Germinal center (tissue), 1 donor: ENCODE measurements around the gene CERS4.
"Not testable (repeated sequence)": the region's sequence is repeated elsewhere in the genome, so short reads cannot be mapped to it uniquely, and the experiment has no call there.

Experiments
- DNase-seq: peaks from one replicate; pipeline ENCODE4 v3.0.0; 2012; ENCODE audit warnings: mixed read lengths, low spot score

The CERS4 gene

DNA sequence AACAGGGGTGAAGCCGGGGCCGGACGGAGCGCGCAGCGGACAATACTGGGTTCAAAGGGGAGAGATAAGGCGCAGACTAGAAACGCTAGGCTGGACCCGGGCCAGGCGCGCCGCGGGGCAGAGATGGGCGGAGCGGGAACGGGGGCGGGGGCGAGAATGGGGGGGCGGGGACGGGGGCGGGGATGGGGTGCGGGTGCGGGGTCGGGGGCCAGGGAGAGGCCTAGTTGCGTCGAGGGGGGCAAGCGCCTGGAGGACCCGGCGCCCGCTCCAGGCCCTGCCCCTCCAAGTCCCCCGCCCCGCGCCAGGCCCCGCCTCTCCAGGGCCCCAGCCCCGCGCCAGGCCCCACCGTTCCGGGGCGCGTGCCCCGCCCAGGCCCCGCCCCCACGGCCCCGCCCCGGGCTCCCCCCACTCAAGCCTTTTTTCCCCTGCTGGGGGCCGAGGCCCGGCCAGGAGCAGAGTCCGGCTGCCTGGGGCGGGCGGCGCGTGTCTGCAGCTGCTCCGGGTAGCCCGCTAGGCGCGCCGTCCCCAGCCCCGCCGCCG lies at the start of gene CERS4:
Gene CERS4 (plus strand): TSS at position 449 of the 540 bp plus-strand sequence. CDS start 41,707 bp downstream, outside the sequence.
- peak; percentile 94 for DNase-seq

DNA sequence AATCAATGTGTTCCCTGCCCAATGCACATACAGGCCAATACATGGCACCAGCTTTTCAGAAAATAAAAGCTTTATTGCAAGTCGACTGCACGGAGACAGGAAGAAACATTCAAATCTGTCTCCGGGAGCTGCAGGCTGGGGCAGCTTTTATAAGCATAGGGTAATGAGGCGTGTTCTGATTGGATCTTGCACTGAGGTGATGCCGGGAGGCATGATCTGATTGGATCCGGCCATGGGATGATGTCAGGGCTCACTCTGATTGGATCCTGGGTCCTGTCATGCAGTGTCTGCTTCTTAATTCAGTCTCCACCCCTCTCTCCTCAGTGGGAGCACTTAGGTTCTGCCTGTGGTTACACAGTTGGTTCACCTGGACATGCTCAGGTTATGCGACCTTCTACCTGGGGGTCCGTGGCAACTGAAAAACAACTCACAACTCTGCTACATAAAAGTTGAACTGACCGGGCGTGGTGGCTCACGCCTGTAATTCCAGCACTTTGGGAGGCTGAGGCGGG lies 48.0 kb upstream of the CERS4 start:
- peak; percentile 73 for DNase-seq

- DNase-seq: no peak
These were observed 45.4 kb upstream of the CERS4 start for GRCh38 chr19:8163759-8164158.

DNA sequence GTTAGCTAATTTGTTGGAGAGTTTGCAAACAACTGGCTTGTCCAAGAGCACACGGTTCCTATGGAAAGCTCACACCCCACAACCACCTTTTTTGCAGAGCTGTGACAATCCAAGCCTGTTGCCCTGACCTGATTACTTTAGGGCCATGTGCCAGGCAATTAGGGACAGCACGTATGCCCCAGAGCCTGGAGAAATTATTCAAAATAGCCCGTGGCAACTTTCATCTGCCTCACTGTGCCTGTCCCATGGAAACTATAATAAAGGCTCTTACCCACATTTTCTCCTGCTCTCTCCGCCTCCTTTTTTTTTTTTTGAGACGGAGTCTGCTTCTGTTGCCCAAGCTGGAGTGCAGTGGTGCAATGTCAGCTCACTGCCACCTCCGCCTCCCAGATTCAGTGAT lies 41.2 kb upstream of the CERS4 start:
- DNase-seq: no peak

DNA sequence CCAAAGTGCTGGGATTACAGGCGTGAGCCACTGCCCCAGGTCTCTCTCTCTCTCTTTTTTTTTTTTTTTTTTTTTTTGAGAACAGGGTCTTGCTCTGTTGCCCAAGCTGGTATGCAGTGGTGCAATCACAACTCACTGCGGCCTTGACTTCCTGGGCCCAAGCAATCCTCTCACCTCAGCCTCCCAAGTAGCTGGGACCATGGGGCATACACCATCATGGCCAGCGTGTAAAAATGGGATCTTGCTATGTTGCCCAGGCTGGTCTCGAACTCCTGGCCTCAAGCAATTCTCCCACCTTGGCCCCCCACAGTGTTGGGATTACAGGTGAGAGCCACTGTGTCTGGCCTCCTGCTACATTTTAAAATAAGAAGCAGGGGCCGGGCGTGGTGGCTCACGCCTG lies 40.6 kb upstream of the CERS4 start:
- DNase-seq: no peak

DNA sequence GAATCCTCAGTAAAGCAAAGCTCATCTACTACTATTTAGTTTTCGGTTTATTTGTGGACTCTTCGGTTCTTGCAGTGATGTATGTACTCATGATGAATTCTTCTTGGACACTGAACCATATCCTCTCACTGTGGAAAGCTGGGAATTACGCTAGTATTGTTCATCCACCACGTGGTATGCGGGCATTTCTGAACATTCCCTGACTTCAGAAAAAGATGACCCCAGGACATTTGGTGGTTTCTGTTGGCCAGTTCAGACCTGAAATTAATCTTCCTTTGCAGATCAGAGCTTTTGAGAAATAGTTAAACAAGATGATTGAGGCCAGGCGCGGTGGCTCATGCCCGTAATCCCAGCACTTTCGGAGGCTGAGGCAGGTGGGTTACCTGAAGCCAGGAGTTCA lies 34.5 kb upstream of the CERS4 start:
- DNase-seq: no peak

- DNase-seq: no peak
These were observed 29.2 kb upstream of the CERS4 start for GRCh38 chr19:8180018-8180417.

DNA sequence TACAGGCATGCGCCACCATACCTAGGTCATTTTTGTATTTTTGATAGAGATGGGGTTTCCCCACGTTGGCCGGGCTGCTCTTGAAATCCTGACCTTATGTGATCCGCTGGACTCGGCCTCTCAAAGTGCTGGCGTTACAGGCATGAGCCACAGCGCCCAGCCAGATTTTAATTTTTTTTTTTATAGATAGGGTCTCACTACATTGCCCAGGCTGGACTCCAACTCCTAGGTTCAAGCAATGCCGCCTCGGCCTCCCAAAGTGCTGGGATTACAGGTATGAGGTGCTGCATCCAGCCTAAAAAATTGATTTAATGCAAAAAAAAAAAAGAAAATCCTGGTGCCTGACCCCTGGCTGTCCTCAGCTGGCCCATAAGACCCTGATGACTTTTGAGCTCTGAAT lies 24.9 kb upstream of the CERS4 start:
- DNase-seq: no peak

DNA sequence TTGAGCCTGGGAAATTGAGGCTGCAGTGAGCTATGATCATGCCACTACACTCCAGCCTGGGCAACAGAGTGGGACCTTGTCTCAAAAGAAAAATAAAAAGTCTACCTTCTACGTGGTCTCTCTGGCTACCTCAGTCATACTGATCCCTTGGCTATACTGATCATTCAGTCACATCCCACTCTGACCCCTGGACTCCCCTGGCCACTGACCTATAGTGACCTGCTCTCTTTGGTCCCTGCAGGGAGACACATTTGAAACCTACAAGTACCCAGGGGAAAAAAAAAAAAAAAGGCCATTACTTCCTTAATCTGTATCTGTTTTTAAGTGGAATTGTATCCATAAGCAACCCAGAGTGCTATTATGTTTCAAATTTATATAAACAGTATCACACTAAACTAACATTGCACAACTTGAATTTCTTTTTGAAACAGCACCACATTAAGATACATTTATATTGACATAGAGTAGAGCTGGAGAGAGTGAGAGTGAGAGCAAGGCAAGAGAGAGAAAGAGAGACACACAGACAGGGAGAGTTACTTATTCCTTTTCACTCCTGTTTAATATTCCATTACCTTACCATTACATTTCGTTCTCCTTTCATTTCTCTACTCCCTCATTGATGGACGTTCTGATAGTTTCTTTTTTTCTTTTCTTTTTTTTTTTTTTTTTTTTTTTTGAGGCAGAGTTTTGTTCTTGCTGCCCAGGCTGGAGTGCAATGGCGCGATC lies 23.7 kb upstream of the CERS4 start:
- no peak for DNase-seq

DNA sequence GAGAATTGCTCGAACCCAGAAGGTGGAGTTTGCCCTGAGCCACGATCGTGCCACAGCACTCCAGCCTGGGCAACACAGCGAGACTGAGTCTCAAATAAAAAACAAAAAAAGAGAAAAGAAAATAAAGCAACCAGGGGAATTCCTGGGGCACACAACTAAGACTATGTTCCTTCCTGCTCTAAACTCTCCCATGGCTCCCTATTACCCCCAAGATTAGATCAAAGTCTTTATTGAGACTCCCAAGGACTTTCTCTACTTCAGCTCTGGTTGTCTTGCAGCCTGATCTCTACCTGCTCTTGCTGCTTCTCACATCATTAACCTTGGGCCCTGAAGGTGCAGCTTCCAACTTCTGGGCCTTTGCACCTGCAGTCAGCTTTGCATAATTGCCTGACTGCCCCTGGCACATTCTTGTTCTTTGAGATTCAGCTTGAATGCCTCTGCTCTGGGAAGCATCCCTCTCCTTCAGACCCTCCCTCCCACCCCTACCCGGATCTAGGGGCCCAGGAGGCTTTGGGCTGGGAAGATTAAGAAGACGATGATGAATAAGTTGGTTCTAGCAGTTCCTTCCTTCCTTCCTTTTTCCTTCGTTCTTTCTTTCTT lies 16.8 kb upstream of the CERS4 start:
- DNase-seq: peak; percentile 45

- DNase-seq: peak; percentile 15
These were observed 14.5 kb upstream of the CERS4 start for GRCh38 chr19:8194528-8195267.

DNA sequence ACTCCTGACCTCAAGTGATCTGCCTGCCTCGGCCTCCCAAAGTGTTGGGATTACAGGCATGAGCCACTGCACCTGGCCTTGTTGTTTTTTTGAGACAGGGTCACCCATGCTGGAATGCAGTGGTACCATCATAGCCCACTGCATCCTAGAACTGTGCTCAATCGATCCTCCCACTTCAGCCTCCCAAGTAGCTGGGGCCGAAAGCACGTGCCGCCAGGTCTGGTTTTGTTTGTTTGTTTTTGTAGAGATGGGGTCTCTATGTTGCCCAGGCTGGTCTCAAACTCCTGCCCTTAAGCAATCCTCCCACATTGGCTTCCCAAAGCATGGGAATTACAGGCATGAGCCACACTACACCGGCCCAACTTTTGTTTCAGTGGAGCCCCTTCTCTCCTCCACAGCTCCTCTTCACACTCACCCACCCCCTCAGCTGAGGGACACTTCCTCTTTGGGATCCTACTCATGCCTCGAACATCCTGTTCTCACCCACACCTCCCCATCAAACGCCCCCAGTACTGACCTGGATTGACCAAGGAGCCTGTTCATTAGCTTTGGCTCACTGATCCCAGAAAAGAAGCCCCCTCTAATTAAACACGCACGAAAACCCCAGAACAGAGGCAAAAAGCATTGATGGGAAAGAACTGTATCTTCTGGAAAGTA lies 12.8 kb upstream of the CERS4 start:
- peak; percentile 26 for DNase-seq

DNA sequence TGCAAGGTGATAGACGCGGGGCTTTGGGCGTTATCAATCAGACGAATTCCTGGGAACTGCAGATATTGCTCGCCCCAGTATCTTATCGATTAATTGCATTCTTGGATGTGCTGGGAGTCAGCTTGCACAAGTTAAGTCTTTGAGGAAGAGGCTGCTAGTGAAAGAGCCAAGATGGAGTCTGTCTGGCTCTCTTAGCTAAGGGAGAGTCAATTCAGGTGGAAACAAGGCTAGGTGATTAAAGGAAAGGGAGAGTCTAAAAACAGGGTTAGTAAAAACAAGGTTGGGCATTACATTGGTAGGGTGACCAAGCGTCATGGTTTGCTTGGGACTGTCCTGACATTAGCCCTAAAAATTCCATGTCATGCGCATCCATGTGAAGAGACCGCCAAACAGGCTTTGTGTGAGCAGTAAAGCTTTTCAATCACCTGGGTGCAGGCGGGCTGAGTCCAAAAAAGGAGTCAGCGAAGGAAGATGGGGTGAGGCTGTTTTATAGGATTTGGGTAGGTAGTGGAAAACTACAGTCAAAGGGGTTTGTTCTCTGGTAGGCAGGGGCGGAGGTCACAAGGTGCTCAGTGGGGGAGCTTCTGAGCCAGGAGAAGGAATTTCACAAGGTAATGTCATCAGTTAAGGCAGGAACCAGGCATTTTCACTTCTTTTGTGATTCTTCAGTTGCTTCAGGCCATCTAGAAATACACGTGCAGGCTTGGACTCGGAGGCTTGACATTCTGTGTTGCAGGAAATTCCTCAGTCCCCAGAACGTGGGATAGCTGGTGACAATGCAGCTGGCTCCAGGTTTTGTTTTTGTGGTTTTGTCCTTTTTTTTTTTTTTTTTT lies 5.7 kb upstream of the CERS4 start:
- DNase-seq: not testable (repeated sequence)

GRCh38 chr19:8204961-8205360 lies 4.2 kb upstream of the CERS4 start:
- DNase-seq: no peak

DNA sequence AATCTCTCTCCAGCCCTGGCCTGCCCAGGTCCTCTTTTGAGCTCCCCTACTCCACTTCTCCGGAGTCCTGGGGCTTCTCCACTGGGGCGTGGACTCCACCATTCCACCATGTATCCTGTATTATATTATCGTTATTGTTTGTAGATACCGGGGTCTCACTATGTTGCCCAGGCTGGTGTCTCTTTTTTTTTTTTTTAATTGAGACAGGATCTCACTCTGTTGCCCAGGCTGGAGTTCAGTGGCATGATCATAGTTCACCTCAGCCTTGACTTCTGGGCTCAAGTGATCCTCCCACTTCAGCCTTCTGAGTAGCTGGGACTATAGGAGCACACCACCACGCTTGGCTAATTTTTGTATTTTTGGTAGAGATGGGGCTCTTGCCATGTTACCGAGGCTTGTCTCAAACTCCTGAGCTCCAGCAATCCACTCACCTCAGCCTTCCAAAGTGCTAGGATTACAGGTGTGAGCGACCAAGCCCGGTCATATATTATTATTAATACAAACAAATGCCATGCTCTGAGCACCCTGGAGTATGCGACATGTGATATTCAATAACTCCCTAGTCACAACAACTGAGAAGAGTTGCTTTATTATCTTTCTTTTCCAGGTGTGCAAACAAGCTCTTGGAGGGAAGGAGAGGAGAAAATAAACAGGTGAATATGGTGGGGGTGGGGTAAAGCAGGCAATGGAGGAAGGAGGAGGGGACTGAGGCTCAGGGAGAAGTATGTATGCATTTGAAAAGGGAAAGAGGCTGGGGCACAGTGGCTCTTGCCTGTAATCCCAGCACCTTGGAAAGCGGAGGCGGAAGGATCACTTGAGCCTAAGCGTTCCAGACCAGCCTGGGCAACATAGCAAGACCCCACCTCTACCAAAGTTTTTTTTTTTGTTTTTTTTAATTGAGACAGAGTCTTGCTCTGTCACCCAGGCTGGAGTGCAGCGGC lies 2.8 kb upstream of the CERS4 start:
- DNase-seq: no peak

DNA sequence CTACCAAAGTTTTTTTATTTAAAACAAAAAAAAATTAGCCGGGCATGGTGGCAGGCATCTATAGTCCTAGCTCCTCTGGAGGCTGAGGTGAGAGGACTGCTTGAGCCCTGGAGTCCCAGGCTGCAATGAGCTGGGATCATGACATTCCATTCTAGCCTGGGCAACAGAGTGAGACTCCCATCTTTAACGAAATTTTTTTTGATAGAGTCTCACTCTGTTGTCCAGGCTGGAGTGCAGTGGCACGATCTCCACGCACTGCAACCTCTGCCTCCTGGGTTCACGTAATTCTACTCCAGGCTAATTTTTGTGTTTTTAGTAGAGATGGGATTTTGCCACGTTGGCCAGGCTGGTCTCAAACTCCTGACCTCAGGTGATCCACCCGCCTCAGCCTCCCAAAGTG lies 1.8 kb upstream of the CERS4 start:
- not testable (repeated sequence) for DNase-seq

DNA sequence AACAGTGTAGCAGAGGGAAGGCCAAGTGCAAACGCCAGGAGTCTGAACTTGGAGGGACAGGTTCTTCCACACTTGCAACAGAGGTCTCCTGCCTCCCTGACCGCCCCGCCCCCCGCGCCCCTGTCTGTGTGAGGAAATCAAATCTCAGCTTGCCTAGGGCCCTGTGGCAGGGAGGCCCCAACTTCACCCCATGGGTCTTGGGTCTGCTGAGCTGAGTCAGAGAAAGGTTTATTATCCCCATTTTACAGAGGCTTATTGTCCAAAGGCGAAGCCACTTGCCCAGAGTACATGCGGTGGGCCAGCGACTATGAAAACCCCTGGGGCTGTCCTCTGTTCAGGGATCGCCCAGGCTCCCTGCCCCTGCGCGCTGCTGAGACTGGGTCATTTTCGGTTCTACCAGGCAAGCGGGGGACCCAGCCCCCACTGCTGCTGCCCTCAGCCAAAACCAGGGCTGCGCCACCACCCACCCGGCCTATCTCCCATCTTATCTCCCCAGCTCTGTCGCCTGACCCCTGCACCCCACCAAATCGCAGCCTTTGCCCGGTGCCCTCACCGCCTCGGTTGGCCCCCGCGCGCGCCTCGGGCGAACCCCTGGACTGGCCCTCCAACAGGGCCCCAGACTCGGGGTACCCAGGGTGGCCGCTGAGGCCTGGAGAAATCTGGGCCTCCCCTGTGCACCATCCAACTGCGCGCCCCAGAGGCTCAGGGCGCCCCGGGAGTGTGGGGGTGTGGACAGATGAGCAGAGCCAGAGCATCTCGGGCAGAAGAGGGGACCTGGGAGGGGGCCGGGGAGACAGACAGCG lies 850 bp upstream of the CERS4 start:
- DNase-seq: no peak

GRCh38 chr19:8209462-8210378 lies 550 bp downstream of the CERS4 start:
- DNase-seq: peak; percentile 88
